Muscle layer of duodenum (tissue), 2 donors: ENCODE measurements around the gene C1orf232.

ENCODE experiments used
- H3K27ac ChIP-seq: one replicate; pipeline ENCODE4 v1.7.0; 2013; ENCODE audit warnings: mild to moderate bottlenecking, low read length
- H3K27me3 ChIP-seq: one replicate; pipeline ENCODE4 v1.7.0; 2013; ENCODE audit warnings: low read depth, mild to moderate bottlenecking, control low read depth, low read length
- H3K36me3 ChIP-seq, 2 donors: one replicate each; pipeline ENCODE4 v1.7.0; 2013; ENCODE audit warnings: low read length in 2 of 2, control low read depth in 1 of 2, mild to moderate bottlenecking in 1 of 2; ENCODE audit not compliant: insufficient read depth in 2 of 2, control insufficient read depth in 1 of 2
- H3K4me1 ChIP-seq, 2 donors: one replicate each; pipeline ENCODE4 v1.7.0; 2013; ENCODE audit warnings: low read length in 2 of 2, mild to moderate bottlenecking in 2 of 2, control low read depth in 1 of 2, moderate library complexity in 1 of 2; ENCODE audit not compliant: insufficient read depth in 2 of 2, control insufficient read depth in 1 of 2
- H3K4me3 ChIP-seq, 2 donors: one replicate each; pipeline ENCODE4 v1.7.0; 2013; ENCODE audit warnings: low read length in 2 of 2, low read depth in 1 of 2, mild to moderate bottlenecking in 1 of 2
- H3K9me3 ChIP-seq, 2 donors: one replicate each; pipeline ENCODE4 v1.7.0; 2013; ENCODE audit warnings: low read length in 2 of 2, control low read depth in 1 of 2, mild to moderate bottlenecking in 1 of 2; ENCODE audit not compliant: control insufficient read depth in 1 of 2
- donor health status: healthy.

C1orf232 gene

GRCh38 chr1:26153966-26154532 lies 14.7 kb downstream of the C1orf232 start:
- Histone ChIP-seq H3K27me3 (peaks cover 8% of the 10 kb centered on the region), H3K4me1 (no peaks in the 10 kb centered on the region), H3K27ac (no peak overlapping the region)

GRCh38 chr1:26148887-26149286 lies 19.9 kb downstream of the C1orf232 start:
- Histone ChIP-seq H3K27ac (no peak overlapping the region), H3K4me1 (no peaks in the 10 kb centered on the region), H3K9me3 (no peaks in the 10 kb centered on the region), H3K27me3 (no peaks in the 10 kb centered on the region), H3K4me3 (no peak overlapping the region), H3K36me3 (no peaks in the 10 kb centered on the region)

More at GRCh38 chr1:26153966-26154532, 14.7 kb downstream of the C1orf232 start:
- Histone ChIP-seq H3K36me3 (no peaks in the 10 kb centered on the region), H3K9me3 (no peaks in the 10 kb centered on the region), H3K4me3 (no peak overlapping the region)

GRCh38 chr1:26145960-26146294 lies 22.8 kb downstream of the C1orf232 start:
- Histone ChIP-seq H3K9me3 (no peaks in the 10 kb centered on the region), H3K4me3 (no peak overlapping the region), H3K4me1 (no peaks in the 10 kb centered on the region), H3K36me3 (no peaks in the 10 kb centered on the region), H3K27me3 (no peaks in the 10 kb centered on the region), H3K27ac (no peak overlapping the region)

- H3K27ac ChIP-seq: no peak overlapping the region
- H3K4me3 ChIP-seq: no peak overlapping the region
- no peaks in the 10 kb centered on the region for H3K36me3 ChIP-seq
- H3K9me3 ChIP-seq: no peaks in the 10 kb centered on the region
- H3K27me3 ChIP-seq: no peaks in the 10 kb centered on the region
- no peaks in the 10 kb centered on the region for H3K4me1 ChIP-seq
These were observed 23.5 kb downstream of the C1orf232 start for GRCh38 chr1:26145041-26145959.

DNA sequence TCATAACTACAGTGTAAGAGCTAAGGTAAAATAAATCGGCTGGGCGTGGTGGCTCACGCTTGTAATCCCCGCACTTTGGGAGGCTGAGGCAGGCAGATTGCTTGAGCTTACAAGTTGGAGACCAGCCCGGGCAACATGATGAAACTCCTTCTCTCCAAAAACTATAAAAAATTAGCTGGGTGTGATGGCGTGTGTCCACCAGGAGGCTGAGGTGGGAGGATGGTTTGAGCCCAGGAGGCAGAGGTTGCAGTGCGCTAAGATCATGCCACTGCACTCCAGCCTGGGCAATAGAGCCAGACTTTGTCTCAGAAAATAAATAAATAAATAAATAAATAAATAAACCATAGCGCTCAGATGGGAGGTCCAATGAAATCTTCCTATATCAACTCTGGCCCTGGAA lies 26.6 kb downstream of the C1orf232 start:
- no peak overlapping the region for H3K27ac ChIP-seq
- H3K4me3 ChIP-seq: no peak overlapping the region
- H3K9me3 ChIP-seq: no peaks in the 10 kb centered on the region
- H3K27me3 ChIP-seq: no peaks in the 10 kb centered on the region
- no peaks in the 10 kb centered on the region for H3K36me3 ChIP-seq
- no peaks in the 10 kb centered on the region for H3K4me1 ChIP-seq

- Histone ChIP-seq H3K36me3 (no peaks in the 10 kb centered on the region), H3K9me3 (no peaks in the 10 kb centered on the region), H3K27ac (no peak overlapping the region), H3K4me1 (no peaks in the 10 kb centered on the region), H3K4me3 (no peak overlapping the region), H3K27me3 (no peaks in the 10 kb centered on the region)
These were observed 29.7 kb downstream of the C1orf232 start for GRCh38 chr1:26138974-26139558.

GRCh38 chr1:26134466-26134865 lies 34.3 kb downstream of the C1orf232 start:
- H3K36me3 ChIP-seq: no peaks in the 10 kb centered on the region
- no peaks in the 10 kb centered on the region for H3K27me3 ChIP-seq
- H3K27ac ChIP-seq: no peak overlapping the region
- H3K4me1 ChIP-seq: no peaks in the 10 kb centered on the region
- H3K4me3 ChIP-seq: no peak overlapping the region
- H3K9me3 ChIP-seq: no peaks in the 10 kb centered on the region

DNA sequence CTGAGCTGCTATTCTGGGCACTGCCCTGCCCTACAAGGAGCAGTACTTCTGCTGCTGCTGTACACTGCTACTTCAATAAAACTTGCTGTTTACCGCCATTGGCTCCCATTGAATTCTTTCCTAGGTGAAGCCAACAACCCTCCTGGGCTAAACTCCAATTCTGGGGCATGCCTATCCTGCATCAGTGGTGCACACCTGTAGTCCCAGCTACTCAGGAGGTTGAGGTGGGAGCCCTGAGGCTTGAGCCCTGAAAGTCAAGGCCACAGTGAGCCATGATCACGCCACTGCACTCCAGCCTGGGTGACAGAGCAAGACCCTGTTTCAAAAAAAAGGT lies 36.0 kb downstream of the C1orf232 start:
- Histone ChIP-seq H3K4me3 (no peak overlapping the region), H3K4me1 (peaks cover 0 to 5% of the 10 kb centered on the region in 2 donors), H3K27me3 (no peaks in the 10 kb centered on the region), H3K27ac (no peak overlapping the region), H3K36me3 (no peaks in the 10 kb centered on the region), H3K9me3 (no peaks in the 10 kb centered on the region)

DNA sequence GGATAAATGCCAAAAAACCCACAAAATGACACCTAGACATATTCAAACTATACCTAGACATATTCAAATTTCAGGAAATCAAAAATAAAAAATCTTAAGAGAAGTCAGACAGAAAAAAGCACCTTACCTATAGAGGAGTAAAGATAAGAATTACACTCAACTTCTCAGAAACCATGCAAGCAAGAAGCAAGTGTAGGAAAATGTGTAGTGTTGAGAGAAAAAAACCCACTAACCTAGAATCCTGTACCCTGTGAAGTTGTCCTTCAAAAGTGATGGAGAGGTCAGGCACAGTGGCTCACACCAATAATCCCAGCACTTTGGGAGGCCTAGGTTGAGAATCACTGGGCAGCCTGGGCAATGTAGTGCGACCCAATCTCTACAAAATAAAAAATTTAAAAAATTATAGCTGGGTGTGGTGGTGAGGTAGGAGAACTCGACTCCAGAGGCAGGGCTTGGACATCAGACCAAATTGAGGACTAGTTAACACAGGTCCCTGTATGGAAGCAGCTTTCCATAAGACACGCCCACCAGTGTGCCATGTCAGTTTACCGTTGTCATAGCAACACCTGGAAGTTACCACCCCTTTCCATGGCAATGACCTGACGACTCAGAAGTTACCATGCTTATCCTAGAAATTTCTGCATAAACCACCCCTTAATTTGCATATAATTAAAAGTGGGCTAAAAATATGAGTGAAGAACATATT lies 36.5 kb downstream of the C1orf232 start:
- H3K4me1 ChIP-seq: peaks cover 0 to 10% of the 10 kb centered on the region in 2 donors
- no peak overlapping the region for H3K27ac ChIP-seq
- H3K9me3 ChIP-seq: no peaks in the 10 kb centered on the region
- no peaks in the 10 kb centered on the region for H3K36me3 ChIP-seq
- no peaks in the 10 kb centered on the region for H3K27me3 ChIP-seq
- no peak overlapping the region for H3K4me3 ChIP-seq

DNA sequence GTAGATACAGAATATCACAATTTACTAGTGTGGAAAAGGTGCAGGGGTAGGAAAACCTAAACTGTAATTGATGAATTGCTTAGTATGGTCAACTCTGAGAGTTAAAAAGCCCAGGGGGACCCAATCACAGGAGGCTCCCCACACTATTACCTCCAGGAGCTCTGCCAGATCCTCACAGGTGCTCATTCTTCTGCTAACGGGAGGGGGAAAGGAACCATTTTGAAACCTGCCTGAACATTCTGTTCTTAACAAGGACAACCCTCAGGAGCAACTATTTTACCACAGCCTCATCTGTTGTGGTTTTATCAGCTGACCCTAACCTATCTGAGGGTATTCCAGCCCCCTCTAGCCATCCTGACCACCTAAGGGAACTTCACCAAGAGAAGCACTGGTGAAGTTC lies 38.1 kb downstream of the C1orf232 start:
- Histone ChIP-seq H3K9me3 (no peaks in the 10 kb centered on the region), H3K4me1 (peaks cover 0 to 18% of the 10 kb centered on the region in 2 donors), H3K27me3 (no peaks in the 10 kb centered on the region), H3K27ac (no peak overlapping the region), H3K4me3 (no peak overlapping the region), H3K36me3 (no peaks in the 10 kb centered on the region)

- H3K9me3 ChIP-seq: no peaks in the 10 kb centered on the region
- no peaks in the 10 kb centered on the region for H3K36me3 ChIP-seq
- no peak overlapping the region for H3K4me3 ChIP-seq
- no peak overlapping the region for H3K27ac ChIP-seq
- H3K4me1 ChIP-seq: peaks cover 0 to 18% of the 10 kb centered on the region in 2 donors
- H3K27me3 ChIP-seq: no peaks in the 10 kb centered on the region
These were observed 39.0 kb downstream of the C1orf232 start for GRCh38 chr1:26129778-26130177.
